Measurements from ENCODE around the gene KCNAB2.

DNA sequence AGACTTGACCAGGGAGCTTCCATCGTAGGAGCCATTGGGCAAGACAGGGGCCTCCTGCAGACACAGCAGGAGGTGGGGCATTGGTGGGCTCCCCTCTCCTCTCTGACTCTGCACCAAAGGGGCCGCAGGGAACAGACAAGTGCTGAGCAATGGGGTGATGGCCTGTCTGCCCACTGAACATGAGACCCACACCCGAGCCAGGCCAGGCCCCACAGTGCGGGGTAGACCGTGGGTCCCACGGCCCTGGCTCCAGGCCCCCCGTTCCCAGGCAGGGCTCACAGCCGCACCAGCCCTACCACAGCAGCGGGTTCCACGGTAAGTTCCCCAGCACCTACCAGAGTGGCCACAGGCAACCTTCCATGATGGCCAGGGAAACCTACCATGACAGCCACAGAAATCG is 88.5 kb downstream of the KCNAB2 start:
- no peak for TF ChIP-seq CTCF (conservative IDR thresholded peaks at IDR 0.05; ENCODE audit: low read length)
- TF ChIP-seq EZH2phosphoT487 (IDR thresholded peaks at IDR 0.05; ENCODE audit: borderline replicate concordance), result no peak
